ENCODE measurements around the gene SLC4A2.
"Not testable (repeated sequence)": the region's sequence is repeated elsewhere in the genome, so short reads cannot be mapped to it uniquely, and the experiment has no call there.

The SLC4A2 gene

DNA sequence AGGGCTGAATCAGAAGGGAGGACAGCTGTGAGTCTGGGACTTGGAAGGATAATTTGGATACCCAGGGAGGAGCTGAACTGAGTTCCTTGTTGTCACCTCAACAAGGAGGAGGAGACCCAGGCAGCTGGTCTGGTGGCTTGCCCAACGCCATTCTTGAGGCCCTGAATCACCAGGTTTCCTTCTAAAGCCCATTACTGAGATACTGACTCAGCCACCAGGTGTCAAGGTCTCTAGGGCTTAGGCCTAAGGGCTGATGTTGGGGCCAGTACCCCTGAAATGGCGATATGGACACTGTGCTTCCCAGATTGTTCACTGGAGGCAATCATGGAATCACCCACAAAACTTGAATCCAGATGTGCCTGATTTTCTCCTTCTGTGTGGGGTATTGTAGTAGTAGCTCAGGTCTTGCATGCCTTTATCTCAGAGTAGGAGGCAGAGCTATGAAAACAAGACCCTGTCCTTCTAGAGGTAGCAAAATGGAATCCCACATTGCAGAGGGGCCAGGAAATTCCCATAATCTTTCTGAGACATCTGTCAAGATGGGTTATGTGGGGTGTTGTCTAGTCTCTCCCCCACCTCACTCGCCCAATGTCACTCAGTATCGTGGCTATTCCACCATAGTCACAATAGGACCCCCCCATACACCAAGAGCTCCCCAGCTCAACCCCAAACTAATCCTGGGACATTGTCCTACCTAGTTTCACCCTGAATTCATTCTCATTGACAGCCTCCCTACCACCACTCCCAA, 33.3 kb upstream of the SLC4A2 start:
- no peak for DNase-seq (ENCODE audit: low read depth in 2 of 2)

DNA sequence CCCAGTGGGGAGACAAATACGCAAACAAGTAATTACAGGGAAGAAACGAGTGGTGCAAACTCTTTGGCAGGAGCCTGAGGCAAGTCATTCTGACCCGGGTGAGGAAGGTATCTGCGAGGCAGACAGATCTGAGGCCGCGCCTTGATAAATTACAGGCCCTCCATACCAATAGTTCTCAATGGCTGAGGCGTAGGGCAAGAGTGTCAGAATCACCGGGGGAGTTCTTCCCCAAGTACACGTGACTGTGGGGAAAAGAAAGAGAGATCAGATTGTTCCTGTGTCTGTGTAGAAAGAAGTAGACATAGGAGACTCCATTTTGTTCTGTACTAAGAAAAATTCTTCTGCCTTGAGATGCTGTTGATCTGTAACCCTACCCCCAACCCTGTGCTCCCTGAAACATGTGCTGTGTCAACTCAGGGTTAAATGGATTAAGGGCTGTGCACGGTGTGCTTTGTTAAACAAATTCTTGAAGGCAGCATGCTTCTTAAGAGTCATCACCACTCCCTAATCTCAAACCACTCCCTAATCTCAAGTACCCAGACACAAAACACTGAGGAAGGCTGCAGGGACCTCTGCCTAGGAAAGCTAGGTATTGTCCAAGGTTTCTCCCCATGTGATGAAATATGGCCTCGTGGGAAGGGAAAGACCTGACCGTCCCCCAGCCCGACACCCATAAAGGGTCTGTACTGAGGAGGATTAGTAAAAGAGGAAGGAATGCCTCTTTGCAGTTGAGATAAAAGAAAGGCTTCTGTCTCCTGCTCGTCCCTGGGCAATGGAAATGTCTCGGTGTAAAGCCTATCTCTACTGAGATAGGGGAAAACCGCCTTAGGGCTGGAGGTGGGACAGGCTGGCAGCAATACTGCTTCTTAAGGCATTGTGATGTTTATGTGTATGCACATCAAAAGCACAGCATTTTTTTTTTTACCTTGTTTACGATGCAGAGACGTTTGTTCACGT, 32.3 kb upstream of the SLC4A2 start:
- DNase-seq (ENCODE audit: low read depth in 2 of 2) = not testable (repeated sequence)

DNA sequence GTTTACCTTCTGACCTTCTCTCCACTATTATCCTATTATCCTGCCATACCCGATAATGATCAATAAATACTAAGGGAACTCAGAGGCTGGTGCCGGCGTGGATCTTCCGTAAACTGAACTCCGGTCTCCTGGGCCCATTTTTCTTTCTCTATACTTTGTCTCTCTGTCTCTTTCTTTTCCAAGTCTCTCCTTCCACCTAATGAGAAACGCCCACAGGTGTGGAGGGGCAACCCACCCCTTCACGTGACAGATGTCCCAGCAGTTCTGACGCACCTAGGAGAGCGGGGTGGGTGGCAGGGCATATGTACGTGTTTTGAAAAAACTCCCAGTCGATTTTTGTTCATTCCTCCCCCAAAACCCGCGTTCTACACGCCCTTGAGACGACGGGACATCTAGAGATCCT, 31.7 kb upstream of the SLC4A2 start:
- not testable (repeated sequence) for DNase-seq (ENCODE audit: low read depth in 2 of 2)

DNA sequence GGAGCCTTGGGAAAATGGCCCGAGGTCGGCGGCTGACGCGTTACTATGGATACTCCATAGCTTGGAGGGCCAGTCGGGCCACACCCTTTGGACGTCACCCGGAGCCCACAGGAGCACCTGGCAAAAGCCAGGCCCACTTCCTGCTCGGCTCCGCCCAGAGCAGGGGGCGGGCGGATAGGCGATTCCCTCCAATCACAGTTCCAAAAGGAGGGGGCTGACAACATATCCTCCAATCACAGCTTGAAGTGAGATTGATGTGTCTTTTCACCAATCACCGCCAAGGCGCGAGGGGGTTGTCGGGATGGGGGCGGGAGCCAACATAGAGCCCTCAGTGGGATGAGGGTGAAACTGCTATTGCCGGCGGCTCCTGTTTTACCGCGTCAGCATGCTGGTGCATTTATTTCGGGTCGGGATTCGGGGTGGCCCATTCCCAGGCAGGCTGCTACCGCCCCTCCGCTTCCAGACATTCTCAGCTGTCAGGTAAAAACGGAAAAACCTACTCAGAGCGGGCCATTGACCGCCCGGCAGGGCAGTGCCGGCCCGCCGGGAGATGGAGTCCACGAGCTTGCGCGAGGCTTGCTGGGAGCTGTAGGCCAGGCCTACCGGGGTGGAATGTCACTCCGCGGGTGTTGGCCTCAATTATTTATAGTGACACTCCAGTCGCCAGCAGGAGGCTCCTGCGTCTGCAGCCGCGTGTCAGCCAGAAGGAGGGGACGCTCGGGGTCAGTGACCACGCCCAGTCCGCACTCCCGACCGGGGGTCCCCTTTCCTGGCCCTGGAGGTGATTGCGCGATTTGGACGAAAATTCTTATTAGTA, 31.1 kb upstream of the SLC4A2 start, which contains the start of gene ABCB8:
Gene ABCB8 (plus strand): TSS at position 320 of the 817 bp plus-strand sequence. CDS start 66 bp downstream, at position 386.
- DNase-seq (ENCODE audit: low read depth in 2 of 2) = peak; percentile 95 to 98

DNA sequence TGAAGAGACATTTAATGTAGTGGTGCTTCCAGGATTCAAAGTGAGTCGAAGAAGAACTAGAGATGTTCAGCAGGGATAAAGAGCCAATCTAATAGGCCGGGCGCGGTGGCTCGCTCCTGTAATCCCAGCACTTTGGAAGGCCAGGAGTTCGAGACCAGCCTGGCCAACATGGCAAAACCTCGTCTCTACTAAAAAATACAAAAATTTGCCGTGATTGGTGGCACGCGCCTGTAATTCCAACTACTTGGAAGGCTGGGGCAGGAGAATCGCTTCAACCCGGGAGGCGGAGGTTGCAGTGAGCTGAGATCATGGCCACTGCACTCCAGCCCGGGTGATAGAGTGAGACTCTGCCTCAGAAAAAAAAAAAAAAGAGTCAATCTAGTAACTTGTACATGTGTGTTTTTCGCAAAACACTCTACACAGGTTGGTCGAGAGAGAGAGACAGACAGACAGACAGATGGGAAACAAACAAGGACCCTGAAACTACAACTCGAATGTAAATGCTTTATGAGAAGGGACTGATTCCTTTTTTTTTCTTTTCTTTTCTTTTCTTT, 30.4 kb upstream of the SLC4A2 start:
- DNase-seq (ENCODE audit: low read depth in 2 of 2) = no peak

DNA sequence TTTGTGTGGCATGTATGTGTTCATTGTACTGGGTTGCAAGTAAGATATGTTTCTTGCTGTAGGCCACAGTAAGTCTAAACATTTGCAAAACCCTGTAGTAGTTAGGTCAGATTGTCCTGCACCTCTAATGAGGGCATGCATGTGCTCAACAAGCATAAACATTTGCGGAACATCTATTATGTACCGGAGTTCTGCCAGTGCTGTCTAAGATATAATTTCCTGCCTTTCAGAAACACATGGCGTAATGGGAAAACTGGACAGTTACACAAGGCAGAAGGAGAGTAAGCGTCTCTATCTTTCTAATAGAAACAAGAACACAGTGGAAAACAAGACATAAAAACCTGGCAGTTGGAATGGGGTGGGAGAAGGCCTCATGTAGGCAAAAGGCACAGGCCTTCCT, 28.4 kb upstream of the SLC4A2 start:
- no peak for DNase-seq (ENCODE audit: low read depth in 2 of 2)

DNA sequence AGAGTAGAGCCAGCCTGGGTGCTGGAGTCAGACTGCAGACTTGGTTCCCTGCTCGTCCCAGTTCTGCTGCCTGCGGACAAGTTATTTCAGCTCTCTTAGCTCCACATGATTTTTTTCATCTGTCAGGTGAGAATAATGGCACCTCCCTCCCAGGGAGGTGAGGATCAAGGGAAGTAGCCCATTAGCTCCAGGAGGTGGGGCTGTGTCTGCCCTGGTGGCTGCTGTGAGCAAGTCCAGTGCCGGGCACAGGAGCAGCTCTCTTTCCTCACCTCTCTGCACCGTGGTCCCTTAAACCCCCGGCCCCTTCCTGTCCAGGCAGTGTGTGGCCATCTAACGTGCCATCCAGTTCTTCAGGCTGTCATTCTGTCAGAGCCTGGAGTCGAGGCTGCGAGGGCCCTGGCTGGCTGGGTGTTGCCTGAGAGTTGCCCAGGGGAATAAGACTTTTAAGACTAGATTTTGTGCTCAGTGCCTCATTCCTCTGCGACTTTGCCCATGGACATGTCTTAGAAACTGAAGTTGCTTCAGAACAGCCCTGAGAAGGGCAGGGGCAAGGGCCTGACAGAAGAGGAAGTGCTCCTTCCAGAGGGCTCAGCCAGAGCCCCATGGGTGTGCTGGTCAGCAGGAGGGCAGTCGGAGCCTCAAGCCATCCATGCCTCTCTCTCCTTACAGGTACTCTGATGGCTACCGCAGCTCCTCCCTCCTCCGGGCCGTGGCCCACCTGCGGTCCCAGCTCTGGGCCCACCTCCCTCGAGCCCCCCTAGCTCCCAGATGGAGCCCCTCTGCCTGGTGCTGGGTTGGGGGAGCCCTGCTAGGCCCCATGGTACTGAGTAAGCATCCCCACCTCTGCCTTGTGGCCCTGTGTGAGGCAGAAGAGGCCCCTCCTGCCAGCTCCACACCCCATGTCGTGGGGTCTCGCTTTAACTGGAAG, 26.2 kb upstream of the SLC4A2 start:
- no peak for DNase-seq (ENCODE audit: low read depth in 2 of 2)

DNA sequence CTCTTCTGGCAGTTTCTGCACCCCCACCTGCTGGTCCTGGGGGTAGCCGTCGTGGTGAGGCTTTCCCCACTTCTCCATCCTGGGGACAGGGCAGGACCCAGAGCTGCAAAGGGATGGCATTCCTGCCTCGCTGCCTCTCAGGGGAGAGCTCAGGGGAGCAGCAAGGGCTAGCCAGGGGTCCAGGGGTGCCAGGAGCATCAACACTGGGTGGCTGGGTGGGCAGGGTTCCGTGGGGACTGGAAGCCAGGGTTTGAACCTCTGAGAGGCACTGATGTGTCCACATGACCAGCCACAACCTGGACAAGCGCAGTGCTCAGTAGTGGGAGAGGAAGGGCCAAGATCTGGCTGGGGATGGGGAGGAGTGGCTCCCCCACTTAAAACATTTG, 25.5 kb upstream of the SLC4A2 start:
- no peak for DNase-seq (ENCODE audit: low read depth in 2 of 2)

DNA sequence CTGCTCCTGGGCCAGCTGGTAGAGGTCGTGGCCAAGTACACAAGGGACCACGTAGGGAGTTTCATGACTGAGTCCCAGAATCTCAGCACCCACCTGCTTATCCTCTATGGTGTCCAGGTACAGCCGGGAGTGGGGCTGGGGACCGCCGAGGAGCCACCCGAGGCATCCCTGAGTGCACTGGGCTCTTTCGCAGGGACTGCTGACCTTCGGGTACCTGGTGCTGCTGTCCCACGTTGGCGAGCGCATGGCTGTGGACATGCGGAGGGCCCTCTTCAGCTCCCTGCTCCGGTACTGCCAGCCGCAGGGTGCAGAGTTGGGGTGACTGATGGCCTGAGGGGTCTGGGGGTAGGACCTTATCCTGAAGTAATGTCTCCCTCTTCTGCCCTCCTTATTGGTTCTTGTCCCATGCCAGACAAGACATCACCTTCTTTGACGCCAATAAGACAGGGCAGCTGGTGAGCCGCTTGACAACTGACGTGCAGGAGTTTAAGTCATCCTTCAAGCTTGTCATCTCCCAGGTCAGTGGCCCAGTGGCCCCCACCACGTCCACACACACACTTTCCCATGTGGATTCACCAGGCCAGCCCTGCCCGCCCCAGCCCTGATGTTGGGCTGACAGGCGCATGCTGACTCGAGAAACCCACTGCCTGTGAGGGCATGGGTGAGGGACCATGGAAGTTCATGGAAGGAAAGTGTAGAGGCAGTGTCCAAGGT, 24.9 kb upstream of the SLC4A2 start:
- no peak for DNase-seq (ENCODE audit: low read depth in 2 of 2)

DNA sequence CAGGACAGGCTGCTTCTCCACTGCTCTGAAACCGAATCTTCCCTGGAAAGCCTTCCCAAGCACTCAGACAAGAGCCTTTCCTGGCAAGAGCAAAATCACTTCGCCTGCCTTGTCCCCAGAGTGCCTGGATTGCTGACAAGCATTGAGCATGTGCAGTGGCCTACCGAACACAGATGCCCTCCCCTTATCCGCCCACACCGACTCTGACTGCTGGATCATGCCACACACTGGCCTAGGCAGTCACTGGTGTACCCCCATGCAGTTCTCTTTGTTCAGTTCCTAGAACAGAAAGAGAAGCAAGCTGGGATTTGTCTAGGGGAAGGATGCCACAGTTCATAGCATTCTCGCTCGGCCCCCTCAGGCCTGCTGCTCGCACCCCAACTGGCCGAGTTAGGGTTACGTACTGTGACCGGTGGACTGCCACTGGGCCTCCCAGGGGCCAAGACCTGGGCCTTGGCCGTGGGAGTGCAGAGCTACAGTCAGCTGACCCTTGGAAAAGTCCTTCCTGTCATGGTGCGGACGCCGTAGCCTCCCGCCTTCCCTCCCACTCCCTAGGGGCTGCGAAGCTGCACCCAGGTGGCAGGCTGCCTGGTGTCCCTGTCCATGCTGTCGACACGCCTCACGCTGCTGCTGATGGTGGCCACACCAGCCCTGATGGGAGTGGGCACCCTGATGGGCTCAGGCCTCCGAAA, 24.2 kb upstream of the SLC4A2 start:
- DNase-seq (ENCODE audit: low read depth in 2 of 2) = no peak

DNA sequence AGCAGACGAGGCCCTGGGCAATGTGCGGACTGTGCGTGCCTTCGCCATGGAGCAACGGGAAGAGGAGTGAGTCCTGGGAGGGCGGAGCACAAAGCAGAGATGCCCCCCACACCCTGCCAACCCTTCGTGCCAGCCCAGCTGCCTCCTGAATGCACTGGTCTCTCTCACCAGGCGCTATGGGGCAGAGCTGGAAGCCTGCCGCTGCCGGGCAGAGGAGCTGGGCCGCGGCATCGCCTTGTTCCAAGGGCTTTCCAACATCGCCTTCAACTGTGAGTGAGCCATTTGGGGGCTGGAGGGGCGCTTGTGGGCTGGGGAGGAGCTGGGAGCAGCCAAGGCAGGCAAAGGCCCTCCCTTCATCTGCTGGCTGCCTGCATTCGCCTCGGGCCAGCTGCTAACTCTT, 23.5 kb upstream of the SLC4A2 start:
- DNase-seq (ENCODE audit: low read depth in 2 of 2) = no peak

DNA sequence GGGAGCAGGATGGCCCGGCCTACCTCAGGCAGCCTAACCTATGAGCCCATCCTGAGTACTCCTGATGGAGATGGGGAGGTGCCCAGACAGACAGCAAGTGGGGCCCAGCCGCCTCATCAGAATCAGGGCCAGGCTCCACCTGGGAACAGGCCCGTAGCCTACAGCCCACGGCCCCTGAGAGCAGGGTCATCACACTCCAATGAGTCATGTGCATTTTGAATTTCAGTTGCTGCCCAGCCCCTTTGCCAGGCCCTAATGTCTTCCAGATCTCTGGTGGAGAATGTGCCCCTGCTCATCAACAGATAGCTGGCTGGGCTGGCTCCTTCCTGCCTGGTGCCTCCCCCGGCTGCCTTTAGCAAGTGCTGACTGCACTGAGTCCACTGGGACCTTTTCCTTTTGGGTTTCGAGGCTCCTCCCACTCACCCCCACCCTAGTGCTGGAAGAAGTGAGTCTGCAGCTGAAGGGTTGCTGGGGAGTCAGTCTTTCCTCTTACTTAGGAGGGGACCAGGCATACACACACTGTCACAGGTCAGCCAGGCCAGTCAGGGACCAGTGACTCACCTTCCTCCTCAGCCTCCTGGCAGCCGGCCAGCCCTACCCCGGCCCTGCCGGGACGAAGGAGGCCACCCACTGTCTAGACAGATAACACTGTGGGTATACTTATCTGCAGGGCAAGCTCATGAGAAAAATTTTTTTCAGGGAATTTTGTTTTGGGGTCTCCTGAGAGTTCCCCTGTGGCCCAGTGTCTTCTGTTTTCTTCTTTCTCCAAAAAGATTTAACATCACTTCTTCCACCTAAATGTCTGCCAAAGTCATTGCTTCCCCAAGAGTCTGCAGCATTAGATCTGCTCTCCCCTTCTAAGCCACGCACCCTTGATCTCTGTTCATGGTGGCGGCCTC, 20.2 kb upstream of the SLC4A2 start:
- peak; percentile 52 to 81 for DNase-seq (ENCODE audit: low read depth in 2 of 2)

DNA sequence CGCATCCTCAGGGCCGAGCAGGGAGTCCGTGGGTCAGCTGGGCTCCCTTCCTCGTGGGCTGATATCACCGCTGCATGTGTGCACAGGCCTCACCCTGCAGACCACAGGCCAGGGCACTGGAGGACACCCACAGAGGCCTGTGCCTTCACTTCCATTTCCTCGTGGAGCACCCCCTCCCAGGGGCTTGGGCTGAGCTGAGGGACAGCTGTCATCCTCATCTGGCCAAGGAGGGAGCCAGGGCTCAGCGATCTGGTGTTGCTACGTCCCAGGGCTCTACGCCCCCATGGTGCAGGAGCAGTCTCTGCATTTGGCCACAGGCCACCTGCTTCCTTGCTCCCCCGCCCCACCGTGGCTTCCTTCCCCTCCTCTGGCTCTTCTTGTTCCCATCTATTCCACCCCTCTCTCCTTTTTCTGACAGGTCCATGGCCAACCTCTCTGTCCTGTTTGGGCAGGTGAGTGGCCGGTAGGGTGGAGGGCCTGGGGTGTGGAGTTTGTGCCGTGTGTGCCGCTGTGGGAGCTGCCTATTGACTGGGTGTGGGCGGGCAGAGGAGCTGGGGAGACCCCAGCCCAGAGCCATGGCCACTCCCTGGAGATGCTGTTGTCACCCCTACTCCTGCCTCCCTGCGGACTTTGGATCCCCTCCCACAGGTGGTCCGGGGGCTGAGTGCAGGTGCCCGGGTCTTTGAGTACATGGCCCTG, 19.4 kb upstream of the SLC4A2 start:
- no peak for DNase-seq (ENCODE audit: low read depth in 2 of 2)

DNA sequence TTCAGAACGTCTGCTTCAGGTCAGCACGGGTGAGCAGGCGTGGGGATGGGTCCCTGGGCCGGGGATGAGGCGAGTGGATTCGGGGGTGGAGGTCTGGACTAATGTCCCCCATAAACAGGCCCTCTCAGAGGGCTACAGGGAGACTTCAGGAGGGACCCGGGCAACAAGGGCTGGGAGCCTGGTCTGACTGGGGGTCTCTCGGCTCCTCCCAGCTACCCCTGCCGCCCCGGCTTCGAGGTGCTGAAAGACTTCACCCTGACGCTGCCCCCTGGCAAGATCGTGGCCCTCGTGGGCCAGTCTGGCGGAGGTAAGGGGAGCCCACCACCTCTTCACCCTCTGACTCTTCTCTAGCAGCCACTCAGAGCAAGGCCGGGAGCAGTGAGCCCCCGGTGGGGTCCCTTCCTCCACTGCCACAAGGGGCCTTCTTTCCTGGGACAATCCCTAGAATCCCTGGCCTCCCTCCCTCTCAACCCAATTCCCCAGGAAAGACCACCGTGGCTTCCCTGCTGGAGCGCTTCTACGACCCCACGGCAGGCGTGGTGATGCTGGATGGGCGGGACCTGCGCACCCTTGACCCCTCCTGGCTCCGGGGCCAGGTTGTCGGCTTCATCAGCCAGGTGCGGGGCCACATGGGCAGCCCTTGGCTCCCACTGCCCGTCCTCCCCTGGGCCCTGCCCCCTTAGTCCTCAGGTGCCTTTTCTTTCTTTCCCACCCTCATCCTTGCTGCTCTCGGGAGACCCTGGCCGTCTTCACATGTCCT, 18.6 kb upstream of the SLC4A2 start:
- DNase-seq (ENCODE audit: low read depth in 2 of 2) = no peak

- not testable (repeated sequence) for DNase-seq (ENCODE audit: low read depth in 2 of 2)
Measured at GRCh38 chr7:151043449-151043848, 15.9 kb upstream of the SLC4A2 start.

- DNase-seq (ENCODE audit: low read depth in 2 of 2) = no peak
Measured at GRCh38 chr7:151043959-151044358, 15.4 kb upstream of the SLC4A2 start.

DNA sequence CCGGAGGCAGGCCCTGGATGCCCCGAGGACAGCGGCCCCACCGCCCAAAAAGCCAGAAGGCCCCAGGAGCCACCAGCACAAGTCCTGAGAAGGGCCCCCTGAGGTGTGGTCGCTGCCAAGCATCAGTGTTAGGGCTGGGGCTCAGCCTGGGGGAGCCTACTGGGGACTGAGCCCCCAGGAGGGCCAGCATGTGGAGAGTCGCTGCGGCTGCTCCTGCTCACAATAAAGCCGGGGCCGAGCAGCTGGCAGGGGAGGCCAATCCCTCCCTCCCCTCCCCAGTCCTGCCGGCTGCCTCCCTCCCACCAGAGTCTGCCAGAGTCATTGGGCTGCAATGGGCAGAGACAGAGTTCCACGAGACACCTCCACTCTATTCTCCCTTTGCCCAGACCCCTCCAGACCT, 14.1 kb upstream of the SLC4A2 start:
- DNase-seq (ENCODE audit: low read depth in 2 of 2) = no peak

All from stimulated activated CD4-positive, alpha-beta T cell treated with anti-CD3 and anti-CD28 coated beads, Interleukin-12 subunit alpha, Interleukin-12 subunit beta, amount 100 ng/mL, for 24 hours (primary cell).